Calu3 (cell line): ENCODE data around the gene SLC30A7. TPM values are rescaled to one million over a fixed set of nuclear protein-coding genes. Genes with fewer than 3 reads are reported as not detected.

Experiments
- BruUV-seq: library from RNA; stranded (reverse); fragments of 400-500 nt; replicated peaks from 2 replicates; lab custom pipeline; 2021; lab: Mats Ljungman, UMichigan
- CTCF ChIA-PET: fragments of 300-600 bp; sonication (Branson Sonifier 250); formaldehyde crosslinking; loops from one replicate; lab custom pipeline; 2022; ENCODE audit warnings: antibody characterized with exemption; lab: Charles Lee
- DNase-seq: peaks from one replicate; pipeline ENCODE4 v3.0.0; 2022
- H3K27ac Mint-ChIP-seq: one replicate; pipeline ENCODE4 v1.8.0; 2022; ENCODE audit warnings: mixed read lengths; ENCODE audit not compliant: unreplicated experiment
- H3K27me3 Mint-ChIP-seq: one replicate; pipeline ENCODE4 v1.8.0; 2022; ENCODE audit warnings: mixed read lengths; ENCODE audit not compliant: unreplicated experiment
- H3K36me3 Mint-ChIP-seq: one replicate; pipeline ENCODE4 v1.8.0; 2022; ENCODE audit warnings: mild to moderate bottlenecking, moderate library complexity, mixed read lengths; ENCODE audit not compliant: insufficient read depth, unreplicated experiment
- H3K4me1 Mint-ChIP-seq: one replicate; pipeline ENCODE4 v1.8.0; 2022; ENCODE audit warnings: mild to moderate bottlenecking, low read depth, mixed read lengths; ENCODE audit not compliant: unreplicated experiment
- H3K4me3 Mint-ChIP-seq: one replicate; pipeline ENCODE4 v1.8.0; 2022; ENCODE audit warnings: mild to moderate bottlenecking, low read depth, moderate library complexity, mixed read lengths; ENCODE audit not compliant: unreplicated experiment
- H3K9me3 Mint-ChIP-seq: one replicate; pipeline ENCODE4 v1.8.0; 2022; ENCODE audit warnings: low read depth, mixed read lengths; ENCODE audit not compliant: unreplicated experiment
- intact Hi-C: fragments of 100-400 bp; cut with micrococcal nuclease; formaldehyde crosslinking; loops from one replicate; pipeline ENCODE4 v1.10.0; 2022; ENCODE audit not compliant: unreplicated experiment
- total RNA-seq: library from RNA; stranded (reverse); gene quantifications from 2 replicates; pipeline ENCODE4 v1.2.3, GENCODE V29; 2022
- TF ChIP-seq, protein P1 (sequence below): fragments of 200-600 bp; IDR thresholded peaks from one replicate; pipeline ENCODE4 v1.8.0; 2022; ENCODE audit warnings: antibody characterized with exemption; ENCODE audit not compliant: unreplicated experiment

Gene SLC30A7
- total RNA-seq, 1 experiment from 2014 or later: 38.2 TPM

DNA sequence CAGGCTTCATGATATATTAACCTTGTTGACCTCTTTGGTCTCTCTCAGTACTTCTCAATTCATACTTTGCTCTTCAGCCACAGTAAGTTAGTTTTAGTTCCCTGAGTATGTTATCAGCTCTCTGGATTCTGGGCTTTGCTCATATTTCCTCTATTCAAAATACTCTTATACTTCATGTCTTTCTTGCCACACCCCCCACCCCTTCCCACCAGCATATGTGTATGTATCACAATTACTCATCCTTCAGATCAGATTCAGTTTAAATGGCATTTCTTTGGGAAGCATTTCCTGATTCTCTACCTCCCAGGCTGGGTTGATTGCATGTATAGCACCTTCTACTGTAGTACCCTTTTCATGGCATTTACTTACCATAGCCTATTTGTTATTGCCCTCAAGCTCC lies 28.3 kb downstream of the SLC30A7 start:
- no peak for DNase-seq

DNA sequence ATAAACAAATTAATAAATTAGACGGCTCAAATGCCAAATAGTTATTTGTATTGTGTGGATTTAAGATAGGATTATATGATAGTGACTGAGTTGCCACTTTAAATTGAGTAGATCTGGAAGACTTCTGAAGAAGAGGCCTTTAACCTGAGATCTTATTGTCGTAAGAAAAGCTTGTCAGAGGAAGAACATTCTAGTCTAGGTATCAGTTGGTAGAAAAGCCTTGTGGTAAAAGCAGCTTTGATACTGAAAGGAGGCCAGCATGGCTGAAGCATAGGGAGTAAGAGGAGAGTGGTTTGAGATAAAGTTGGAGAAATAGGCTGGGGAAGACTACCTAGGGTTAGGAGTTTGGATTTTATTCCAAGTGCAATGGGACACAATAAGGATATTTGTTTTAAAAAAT lies 29.1 kb downstream of the SLC30A7 start:
- intact Hi-C loops: loop anchor here (5.0 to 10.0 kb wide), 2 partner anchors 100 to 432 kb away; partner anchors contain the start of gene DPH5
- H3K4me3 Mint-ChIP-seq: no peak overlapping the region
- no peak for DNase-seq
- TF ChIP-seq, protein P1, sequence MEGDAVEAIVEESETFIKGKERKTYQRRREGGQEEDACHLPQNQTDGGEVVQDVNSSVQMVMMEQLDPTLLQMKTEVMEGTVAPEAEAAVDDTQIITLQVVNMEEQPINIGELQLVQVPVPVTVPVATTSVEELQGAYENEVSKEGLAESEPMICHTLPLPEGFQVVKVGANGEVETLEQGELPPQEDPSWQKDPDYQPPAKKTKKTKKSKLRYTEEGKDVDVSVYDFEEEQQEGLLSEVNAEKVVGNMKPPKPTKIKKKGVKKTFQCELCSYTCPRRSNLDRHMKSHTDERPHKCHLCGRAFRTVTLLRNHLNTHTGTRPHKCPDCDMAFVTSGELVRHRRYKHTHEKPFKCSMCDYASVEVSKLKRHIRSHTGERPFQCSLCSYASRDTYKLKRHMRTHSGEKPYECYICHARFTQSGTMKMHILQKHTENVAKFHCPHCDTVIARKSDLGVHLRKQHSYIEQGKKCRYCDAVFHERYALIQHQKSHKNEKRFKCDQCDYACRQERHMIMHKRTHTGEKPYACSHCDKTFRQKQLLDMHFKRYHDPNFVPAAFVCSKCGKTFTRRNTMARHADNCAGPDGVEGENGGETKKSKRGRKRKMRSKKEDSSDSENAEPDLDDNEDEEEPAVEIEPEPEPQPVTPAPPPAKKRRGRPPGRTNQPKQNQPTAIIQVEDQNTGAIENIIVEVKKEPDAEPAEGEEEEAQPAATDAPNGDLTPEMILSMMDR: no peak
- H3K9me3 Mint-ChIP-seq: no peaks in the 10 kb centered on the region
- no peaks in the 10 kb centered on the region for H3K27me3 Mint-ChIP-seq
- no peaks in the 10 kb centered on the region for H3K4me1 Mint-ChIP-seq
- CTCF ChIA-PET: no interaction called here
- H3K27ac Mint-ChIP-seq: no peak overlapping the region
- no TSS peak for BruUV-seq
- peaks cover 18% of the 10 kb centered on the region for H3K36me3 Mint-ChIP-seq

More for the DNA sequence above, 28.3 kb downstream of the SLC30A7 start:
- Mint-ChIP-seq H3K9me3 (no peaks in the 10 kb centered on the region), H3K27me3 (no peaks in the 10 kb centered on the region), H3K4me3 (no peak overlapping the region), H3K27ac (no peak overlapping the region), H3K36me3 (peaks cover 18% of the 10 kb centered on the region), H3K4me1 (no peaks in the 10 kb centered on the region)
- no TSS peak for BruUV-seq
- intact Hi-C loops: loop anchor here (5.0 to 10.0 kb wide), 2 partner anchors 101 to 433 kb away; partner anchors contain the start of gene DPH5
- CTCF ChIA-PET: no interaction called here
- TF ChIP-seq, protein P1: no peak

GRCh38 chr1:100926240-100926639 lies 30.4 kb downstream of the SLC30A7 start:
- Mint-ChIP-seq H3K27me3 (no peaks in the 10 kb centered on the region), H3K27ac (no peak overlapping the region), H3K36me3 (peaks cover 18% of the 10 kb centered on the region), H3K9me3 (no peaks in the 10 kb centered on the region), H3K4me1 (no peaks in the 10 kb centered on the region), H3K4me3 (no peak overlapping the region)
- intact Hi-C loops: loop anchor here (10.0 kb wide), 1 partner anchor 99 kb away; the partner anchor contains the start of gene DPH5
- TF ChIP-seq, protein P1: no peak
- DNase-seq: no peak
- CTCF ChIA-PET: no interaction called here
- BruUV-seq: no TSS peak

DNA sequence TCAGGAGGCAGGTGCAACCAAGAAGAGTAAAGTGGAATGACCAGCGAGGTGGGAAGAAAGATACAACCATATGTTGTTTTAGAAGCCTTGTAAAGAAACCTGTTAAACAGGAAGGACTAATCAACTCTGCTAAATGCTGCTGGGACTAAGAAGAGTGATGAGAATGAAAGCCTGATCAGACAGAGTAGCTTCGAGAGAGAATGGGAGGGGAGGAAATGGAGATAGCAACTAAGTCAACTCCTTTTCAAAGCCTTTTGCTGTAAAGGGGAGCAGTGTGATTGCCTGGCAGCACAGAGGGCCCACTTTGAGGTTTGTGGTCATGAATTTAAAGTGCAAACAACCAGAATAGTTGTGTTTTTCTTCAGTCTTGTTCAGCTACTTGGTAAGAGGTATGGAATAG lies 31.4 kb downstream of the SLC30A7 start:
- CTCF ChIA-PET: no interaction called here
- TF ChIP-seq, protein P1: no peak
- H3K27ac Mint-ChIP-seq: no peak overlapping the region
- no peaks in the 10 kb centered on the region for H3K4me1 Mint-ChIP-seq
- H3K4me3 Mint-ChIP-seq: no peak overlapping the region
- peaks cover 14% of the 10 kb centered on the region for H3K36me3 Mint-ChIP-seq
- no TSS peak for BruUV-seq
- intact Hi-C loops: loop anchor here (10.0 kb wide), 1 partner anchor 98 kb away; the partner anchor contains the start of gene DPH5
- no peaks in the 10 kb centered on the region for H3K27me3 Mint-ChIP-seq
- no peaks in the 10 kb centered on the region for H3K9me3 Mint-ChIP-seq
- DNase-seq: no peak
